HG03342 (cell line): ENCODE measurements around the gene AK8.

Source experiments
- ATAC-seq: cut with Tn5 transposase; IDR thresholded peaks from one replicate; pipeline ENCODE4 v1.9.1; 2021; ENCODE audit warnings: mild to moderate bottlenecking, moderate library complexity; ENCODE audit not compliant: unreplicated experiment

Gene AK8, protein sequence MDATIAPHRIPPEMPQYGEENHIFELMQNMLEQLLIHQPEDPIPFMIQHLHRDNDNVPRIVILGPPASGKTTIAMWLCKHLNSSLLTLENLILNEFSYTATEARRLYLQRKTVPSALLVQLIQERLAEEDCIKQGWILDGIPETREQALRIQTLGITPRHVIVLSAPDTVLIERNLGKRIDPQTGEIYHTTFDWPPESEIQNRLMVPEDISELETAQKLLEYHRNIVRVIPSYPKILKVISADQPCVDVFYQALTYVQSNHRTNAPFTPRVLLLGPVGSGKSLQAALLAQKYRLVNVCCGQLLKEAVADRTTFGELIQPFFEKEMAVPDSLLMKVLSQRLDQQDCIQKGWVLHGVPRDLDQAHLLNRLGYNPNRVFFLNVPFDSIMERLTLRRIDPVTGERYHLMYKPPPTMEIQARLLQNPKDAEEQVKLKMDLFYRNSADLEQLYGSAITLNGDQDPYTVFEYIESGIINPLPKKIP

DNA sequence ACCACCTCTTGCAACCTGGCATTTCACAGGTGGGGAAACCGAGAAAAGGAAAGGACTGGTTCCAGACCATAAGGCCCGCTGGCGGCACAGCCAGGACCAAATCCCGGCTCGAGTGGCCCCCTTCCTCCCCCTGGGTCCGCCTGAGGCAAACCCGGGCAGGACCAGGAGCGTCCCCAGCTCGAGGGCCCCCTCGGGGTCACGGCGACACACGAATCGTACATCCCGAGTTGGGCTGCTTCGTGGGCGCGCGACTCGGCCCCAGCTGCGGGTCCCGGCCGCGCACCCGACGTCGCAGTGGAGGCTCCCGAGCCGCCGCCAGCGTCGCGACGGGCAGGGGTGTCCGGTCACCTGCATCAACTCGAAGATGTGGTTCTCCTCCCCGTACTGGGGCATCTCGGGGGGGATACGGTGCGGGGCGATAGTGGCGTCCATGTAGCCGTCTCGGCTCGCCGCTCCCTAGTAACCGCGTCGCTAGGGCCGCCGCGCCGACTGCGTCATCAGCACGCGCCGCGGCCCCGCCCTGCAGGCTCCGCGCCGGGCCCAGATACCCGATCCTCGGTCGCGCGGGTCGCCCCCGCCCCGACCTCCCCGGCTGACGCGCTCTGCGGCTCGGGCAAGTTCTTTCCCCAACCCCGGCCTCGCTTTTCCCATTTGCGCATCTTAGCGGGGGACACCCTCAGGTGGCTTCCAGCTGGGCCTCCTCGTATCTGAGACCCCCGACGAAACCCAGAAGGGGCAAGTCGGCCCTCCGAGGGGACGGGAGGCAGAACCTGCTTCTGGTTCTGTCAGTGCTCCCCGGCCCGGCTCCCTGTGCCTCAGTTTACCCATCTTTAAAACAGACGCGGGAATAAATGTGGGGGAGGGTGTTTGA, at the start of gene AK8:
Gene AK8 (minus strand): TSS at position 461 of the 871 bp plus-strand sequence. CDS start 29 bp downstream, at position 432.
- peak; percentile 59 for ATAC-seq

- ATAC-seq, result no peak
Measured at GRCh38 chr9:132927704-132928103, 49.6 kb upstream of the AK8 start.

DNA sequence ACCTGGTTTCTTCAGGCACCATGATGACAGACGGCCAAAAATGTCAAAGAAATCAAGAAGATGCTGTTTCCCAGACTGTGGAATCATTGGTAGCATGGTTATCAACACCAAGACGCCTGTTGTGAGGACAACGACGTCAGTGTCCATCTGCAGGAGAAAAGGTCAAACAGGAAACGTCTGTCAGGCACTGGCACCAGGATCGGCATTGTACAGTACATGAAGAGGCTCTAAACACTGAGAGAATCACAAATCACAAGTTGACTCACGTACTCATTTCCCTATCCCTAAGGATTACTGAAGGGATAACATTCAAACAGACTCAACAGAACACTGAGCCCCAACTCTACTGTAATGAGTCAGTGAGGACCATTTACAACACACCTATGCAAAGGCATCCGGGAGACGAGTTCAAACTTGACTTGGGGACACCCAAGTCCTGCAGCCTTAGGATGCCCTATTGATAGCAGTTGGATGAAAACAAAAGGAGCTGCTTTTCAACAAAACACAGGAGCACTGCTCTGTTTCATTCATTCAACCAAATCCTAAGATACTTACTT, 45.3 kb upstream of the AK8 start:
- ATAC-seq, result no peak

GRCh38 chr9:132919614-132920268, 41.7 kb upstream of the AK8 start:
- no peak for ATAC-seq

DNA sequence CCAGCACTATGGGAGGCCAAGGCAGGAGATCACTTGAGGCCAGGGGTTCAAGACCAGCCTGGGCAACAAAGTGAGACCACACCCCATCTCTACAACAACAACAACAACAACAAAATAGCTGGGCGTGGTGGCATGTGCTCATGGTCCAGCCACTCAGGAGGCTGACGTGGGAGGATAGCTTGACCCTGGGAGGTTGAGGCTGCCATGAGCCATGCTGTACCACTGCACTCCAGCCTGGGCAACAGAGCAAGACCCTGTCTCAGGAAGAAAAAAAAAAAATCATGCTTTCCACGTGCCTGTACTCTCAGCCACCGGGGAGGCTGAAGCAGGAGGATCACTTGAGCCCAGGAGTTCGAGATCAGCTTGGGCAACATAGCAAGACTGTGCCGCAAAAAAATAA, 36.8 kb upstream of the AK8 start:
- ATAC-seq, result no peak

- no peak for ATAC-seq
Measured at GRCh38 chr9:132912131-132912530, 34.0 kb upstream of the AK8 start.

GRCh38 chr9:132910376-132910775, 32.3 kb upstream of the AK8 start:
- ATAC-seq, result no peak

GRCh38 chr9:132909311-132909710, 31.2 kb upstream of the AK8 start:
- ATAC-seq, result no peak

- no peak for ATAC-seq
Measured at GRCh38 chr9:132908635-132909034, 30.6 kb upstream of the AK8 start.

GRCh38 chr9:132905726-132906125, 27.6 kb upstream of the AK8 start:
- ATAC-seq, result no peak

GRCh38 chr9:132903574-132904492, 25.7 kb upstream of the AK8 start:
- no peak for ATAC-seq

DNA sequence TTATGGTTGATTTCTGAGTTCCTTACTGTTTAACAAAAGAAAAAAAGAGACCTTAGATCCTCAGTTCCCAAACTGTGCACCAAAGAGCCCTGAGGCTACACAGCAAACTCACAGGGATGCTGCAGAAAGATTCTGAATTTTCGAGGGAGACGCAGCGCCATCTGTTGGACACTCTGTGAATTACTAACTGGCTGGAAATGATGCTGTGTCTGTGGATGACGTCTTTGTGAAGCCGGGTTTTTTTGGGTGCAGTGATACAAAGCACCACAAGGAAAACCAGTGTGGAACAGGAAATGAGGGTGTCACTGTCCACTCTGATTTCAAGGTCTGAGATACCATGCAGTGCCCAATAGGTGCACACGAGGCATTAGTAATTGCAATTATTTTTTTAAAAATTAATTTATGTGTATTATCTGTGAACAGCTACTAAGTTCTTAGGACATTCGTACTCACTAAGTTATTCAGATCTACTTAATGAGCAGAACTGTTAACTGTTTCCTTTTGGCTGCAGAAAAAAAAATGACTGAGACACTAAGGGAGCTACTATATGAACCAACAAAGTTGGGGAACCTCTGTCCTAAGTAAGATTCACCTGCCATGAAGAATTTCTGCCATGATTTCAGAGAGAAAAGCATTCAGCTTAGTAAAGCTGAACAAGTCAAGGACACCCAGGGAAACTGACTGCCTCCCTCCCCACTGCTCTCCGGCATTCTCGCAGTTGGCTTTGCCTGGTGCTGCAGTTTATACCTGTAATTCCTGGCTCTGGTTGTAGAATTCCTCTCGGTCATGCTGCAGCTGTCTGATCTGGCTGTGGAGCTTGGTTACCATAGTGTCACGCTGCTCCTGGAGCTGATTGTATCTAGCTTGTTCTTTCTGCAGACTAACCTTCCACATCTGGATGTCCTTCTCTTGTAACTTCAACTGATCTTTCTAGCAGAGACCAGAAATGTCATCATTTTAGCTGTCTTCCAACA, 24.1 kb upstream of the AK8 start:
- ATAC-seq, result peak; percentile 75

DNA sequence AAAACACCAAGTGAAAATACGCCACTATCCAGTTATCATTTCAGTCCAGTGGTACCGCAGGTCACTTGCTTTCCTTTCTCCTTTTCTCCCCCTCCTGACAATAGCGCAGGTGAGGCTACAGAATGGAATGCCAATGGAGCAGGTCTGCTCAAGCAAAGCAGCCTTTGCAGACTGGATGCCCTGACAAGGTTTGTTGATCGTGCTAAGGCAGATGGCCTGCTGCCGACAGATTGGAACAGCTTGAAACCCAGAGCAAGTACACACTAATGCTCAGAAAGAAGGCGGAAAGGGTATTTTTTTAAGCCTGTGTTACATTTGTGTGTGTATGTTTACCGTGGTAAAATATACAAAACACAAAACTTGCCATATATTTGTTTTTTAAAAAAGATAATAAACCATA, 20.0 kb upstream of the AK8 start:
- no peak for ATAC-seq

DNA sequence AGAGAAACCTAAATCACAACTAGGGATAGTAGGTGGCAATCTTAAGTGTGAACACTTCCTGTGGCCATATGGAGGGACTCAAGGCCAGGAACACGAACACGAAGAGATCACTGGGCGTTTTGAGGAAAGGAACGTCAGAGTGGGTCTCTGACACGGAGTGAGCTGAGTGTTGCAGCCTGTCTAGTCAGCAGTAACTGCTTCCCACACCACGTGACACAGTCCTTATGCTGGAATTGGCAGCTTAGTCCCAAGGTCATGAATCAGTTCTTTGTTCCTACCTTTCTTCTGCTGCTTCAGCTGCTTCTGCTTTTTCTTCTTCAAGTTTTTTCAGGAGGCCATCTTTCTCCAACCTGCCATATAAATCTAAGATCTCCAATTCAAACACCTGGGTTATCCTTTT, 18.8 kb upstream of the AK8 start:
- no peak for ATAC-seq

- ATAC-seq, result no peak
Measured at GRCh38 chr9:132896264-132896663, 18.2 kb upstream of the AK8 start.

DNA sequence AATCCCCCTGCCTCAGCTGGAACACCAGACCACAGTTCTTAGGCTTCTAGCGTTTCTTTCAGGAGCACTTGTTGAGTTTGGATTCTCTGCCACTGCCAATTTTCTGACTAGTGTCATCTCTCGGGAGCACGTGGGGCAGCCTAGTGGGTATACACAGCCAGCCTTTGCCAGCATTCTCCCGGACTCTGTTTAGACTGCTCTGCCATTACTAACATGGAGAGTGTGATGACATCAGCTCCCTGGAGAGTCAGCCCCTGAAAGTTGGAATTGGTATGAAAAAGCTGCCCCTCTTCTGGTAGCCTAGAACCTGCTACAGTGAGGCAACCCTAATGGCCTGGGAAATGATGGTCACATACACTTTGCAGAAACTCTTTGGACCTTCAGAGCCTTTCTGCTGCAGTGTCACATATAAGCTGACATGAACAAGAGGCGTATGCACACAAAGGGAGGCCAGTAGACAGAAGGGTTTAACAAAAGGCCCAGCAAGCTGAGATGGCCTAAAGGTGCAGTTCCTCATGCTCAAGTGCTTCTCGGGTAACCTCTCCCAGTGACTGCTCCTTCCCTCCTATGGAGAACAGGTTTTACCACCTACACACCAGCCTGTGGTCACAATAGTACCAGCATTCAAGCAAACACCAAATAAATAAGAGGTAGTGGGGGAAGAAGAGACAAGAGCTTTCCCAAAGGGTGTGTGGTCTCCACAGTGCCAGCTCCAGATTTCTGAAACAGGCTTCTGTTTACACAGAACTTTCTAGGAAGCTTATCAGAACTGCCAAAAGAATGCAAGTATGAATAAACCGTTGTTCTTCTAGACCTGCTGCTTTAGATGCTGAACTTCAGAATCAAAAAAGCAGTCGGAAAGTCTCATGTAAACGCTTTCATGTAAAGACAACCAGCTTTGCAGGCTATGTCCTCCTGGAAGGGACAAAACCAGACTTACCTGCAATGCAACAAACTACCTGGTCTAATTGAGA, 17.1 kb upstream of the AK8 start:
- no peak for ATAC-seq

DNA sequence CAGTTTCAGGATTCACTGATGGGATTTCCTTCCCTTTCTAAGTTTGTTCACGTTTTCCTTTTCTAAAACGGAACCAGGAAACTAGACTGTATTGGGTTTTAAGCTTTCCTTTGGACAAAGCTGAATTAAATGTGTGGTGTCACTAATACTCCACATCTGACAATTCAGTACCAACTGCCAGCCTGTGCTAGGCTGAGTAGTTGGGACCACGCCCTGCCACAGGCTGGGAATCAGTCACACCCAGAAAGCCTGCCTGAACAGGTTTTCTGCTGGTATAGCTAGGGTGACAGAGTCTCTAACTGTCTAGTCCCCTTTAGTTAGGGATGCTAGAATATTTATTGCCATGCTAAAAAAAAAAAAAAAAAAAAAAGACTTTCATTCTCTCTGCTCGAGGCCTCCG, 16.3 kb upstream of the AK8 start:
- ATAC-seq, result no peak

DNA sequence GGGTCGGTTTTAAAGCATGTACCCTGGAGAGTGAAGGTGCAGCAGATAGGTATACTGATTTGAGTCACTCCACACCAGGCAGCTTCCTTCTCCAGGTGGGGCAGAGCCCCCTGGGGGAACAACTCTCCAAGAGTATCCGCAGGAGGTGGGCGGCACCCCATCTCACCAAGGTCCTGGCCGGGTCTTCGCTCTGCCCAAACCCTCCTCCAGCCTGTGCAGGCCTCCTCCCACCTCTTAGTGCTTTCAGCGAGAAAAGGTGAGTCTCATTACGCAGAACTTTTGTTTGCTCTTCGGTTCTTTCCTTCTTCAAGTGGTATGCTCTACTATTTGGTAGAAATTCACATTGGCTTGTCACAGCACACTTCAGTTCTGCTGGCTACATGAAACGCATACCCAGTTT, 14.3 kb upstream of the AK8 start:
- ATAC-seq, result no peak
